GM21619 (cell line): ENCODE results near the gene ARID4B.
"Not testable (repeated sequence)": the region's sequence is repeated elsewhere in the genome, so short reads cannot be mapped to it uniquely, and the experiment has no call there.

Source experiments
- ATAC-seq: cut with Tn5 transposase; IDR thresholded peaks from one replicate; pipeline ENCODE4 v1.9.1; 2021; ENCODE audit not compliant: unreplicated experiment

ARID4B gene

GRCh38 chr1:235327559-235328270, at the start of gene ARID4B:
ARID4B (minus strand) TSS chr1:235328179; CDS start chr1:235326919, 1,260 bp downstream.
- ATAC-seq: peak; percentile 4

GRCh38 chr1:235375919-235376605, 48.1 kb upstream of the ARID4B start:
- no peak for ATAC-seq

GRCh38 chr1:235369802-235370201, 41.8 kb upstream of the ARID4B start:
- ATAC-seq: no peak

- no peak for ATAC-seq
Measured at GRCh38 chr1:235368428-235368827, 40.4 kb upstream of the ARID4B start.

- ATAC-seq: peak; percentile 100
Measured at GRCh38 chr1:235367000-235367908, 39.3 kb upstream of the ARID4B start, which contains the start of gene TBCE. TBCE (plus strand) TSS chr1:235367427; CDS start chr1:235380050, 12,623 bp downstream.

- no peak for ATAC-seq
Measured at GRCh38 chr1:235366286-235366685, 38.3 kb upstream of the ARID4B start.

GRCh38 chr1:235364189-235364588, 36.2 kb upstream of the ARID4B start:
- not testable (repeated sequence) for ATAC-seq

- ATAC-seq: no peak
Measured at GRCh38 chr1:235358899-235359298, 30.9 kb upstream of the ARID4B start.

GRCh38 chr1:235357485-235358373, 29.8 kb upstream of the ARID4B start:
- ATAC-seq: no peak

- ATAC-seq: no peak
Measured at GRCh38 chr1:235351898-235352297, 23.9 kb upstream of the ARID4B start.

- ATAC-seq: no peak
Measured at GRCh38 chr1:235351441-235351840, 23.5 kb upstream of the ARID4B start.

- ATAC-seq: no peak
Measured at GRCh38 chr1:235343726-235344125, 15.7 kb upstream of the ARID4B start.

- ATAC-seq: no peak
Measured at GRCh38 chr1:235342471-235342870, 14.5 kb upstream of the ARID4B start.

- ATAC-seq: no peak
Measured at GRCh38 chr1:235342039-235342438, 14.1 kb upstream of the ARID4B start.

GRCh38 chr1:235341334-235341733, 13.4 kb upstream of the ARID4B start:
- no peak for ATAC-seq

- ATAC-seq: no peak
Measured at GRCh38 chr1:235339746-235340145, 11.8 kb upstream of the ARID4B start.

- no peak for ATAC-seq
Measured at GRCh38 chr1:235336903-235337302, 8.9 kb upstream of the ARID4B start.

- ATAC-seq: no peak
Measured at GRCh38 chr1:235331401-235331800, 3.4 kb upstream of the ARID4B start.

GRCh38 chr1:235330918-235331285, 2.9 kb upstream of the ARID4B start:
- no peak for ATAC-seq

GRCh38 chr1:235329139-235329902, 1.3 kb upstream of the ARID4B start:
- ATAC-seq: peak; percentile 23
